OCI-LY1 (cell line): ENCODE measurements around the gene LMOD3.

Experiments
- EZH2 ChIP-seq: fragments of 200-600 bp; sonication (generic), shearing (Covaris generic); IDR thresholded peaks from 2 replicates; pipeline ENCODE4 v1.8.0; 2017; ENCODE audit warnings: borderline replicate concordance, mixed run types, mild to moderate bottlenecking, antibody characterized with exemption, low read length, moderate library complexity, mixed read lengths
- TF ChIP-seq, protein P1 (sequence below): fragments of 200-600 bp; sonication (generic), shearing (Covaris generic); IDR thresholded peaks from 2 replicates; pipeline ENCODE4 v1.5.1; 2017; ENCODE audit warnings: mild to moderate bottlenecking, antibody characterized with exemption, low read length, moderate library complexity, mixed read lengths

GRCh38 chr3:69160525-69160924 is 38.1 kb upstream of the LMOD3 start:
- TF ChIP-seq, protein P1, sequence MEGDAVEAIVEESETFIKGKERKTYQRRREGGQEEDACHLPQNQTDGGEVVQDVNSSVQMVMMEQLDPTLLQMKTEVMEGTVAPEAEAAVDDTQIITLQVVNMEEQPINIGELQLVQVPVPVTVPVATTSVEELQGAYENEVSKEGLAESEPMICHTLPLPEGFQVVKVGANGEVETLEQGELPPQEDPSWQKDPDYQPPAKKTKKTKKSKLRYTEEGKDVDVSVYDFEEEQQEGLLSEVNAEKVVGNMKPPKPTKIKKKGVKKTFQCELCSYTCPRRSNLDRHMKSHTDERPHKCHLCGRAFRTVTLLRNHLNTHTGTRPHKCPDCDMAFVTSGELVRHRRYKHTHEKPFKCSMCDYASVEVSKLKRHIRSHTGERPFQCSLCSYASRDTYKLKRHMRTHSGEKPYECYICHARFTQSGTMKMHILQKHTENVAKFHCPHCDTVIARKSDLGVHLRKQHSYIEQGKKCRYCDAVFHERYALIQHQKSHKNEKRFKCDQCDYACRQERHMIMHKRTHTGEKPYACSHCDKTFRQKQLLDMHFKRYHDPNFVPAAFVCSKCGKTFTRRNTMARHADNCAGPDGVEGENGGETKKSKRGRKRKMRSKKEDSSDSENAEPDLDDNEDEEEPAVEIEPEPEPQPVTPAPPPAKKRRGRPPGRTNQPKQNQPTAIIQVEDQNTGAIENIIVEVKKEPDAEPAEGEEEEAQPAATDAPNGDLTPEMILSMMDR = no peak
- no peak for TF ChIP-seq EZH2
